IMR-90 (cell line): Measurements from ENCODE around the gene MICAL2. TPM values are rescaled to one million over a fixed set of nuclear protein-coding genes. Genes with fewer than 3 reads are reported as not detected.
A peak's percentile ranks its signal among the peaks of the same experiment; 100 is the strongest.

ENCODE experiments used
- ATAC-seq: fragments of 200-7000 bp; cut with Tn5 transposase; 2 replicates; pipeline ENCODE4 v1.9.1; 2020; ENCODE audit warnings: low read depth, mild to moderate bottlenecking, moderate library complexity
- BruUV-seq: library from RNA; stranded (reverse); fragments of 400-500 nt; replicated peaks from 2 replicates; lab custom pipeline; 2021; lab: Mats Ljungman, UMichigan
- CTCF ChIA-PET: fragments of 300-600 bp; formaldehyde crosslinking; extraction: SDS; loops from one replicate; lab custom pipeline; 2021; ENCODE audit warnings: antibody characterized with exemption; lab: Yijun Ruan, JAX
- POLR2A ChIA-PET: fragments of 300-600 bp; sonication (Branson Sonifier 250); formaldehyde crosslinking; loops from one replicate; lab custom pipeline; 2022; ENCODE audit warnings: antibody characterized with exemption; ENCODE audit not compliant: unreplicated experiment; lab: Charles Lee
- DNase-seq: peaks from one replicate; pipeline ENCODE4 v3.0.0; 2013
- H2AFZ ChIP-seq: replicated peaks from 2 replicates; pipeline ENCODE3; 2013; ENCODE audit warnings: low read length, mild to moderate bottlenecking; ENCODE audit not compliant: poor library complexity
- H2AK5ac ChIP-seq: 2 replicates; pipeline ENCODE4 v1.6.1; 2013; ENCODE audit warnings: low read depth, low read length, inconsistent platforms
- H2AK9ac ChIP-seq: replicated peaks from 2 replicates; pipeline ENCODE3; 2013; ENCODE audit warnings: mild to moderate bottlenecking, low read depth, low read length, moderate library complexity; ENCODE audit not compliant: poor library complexity
- H2BK120ac ChIP-seq: 2 replicates; pipeline ENCODE4 v1.6.1; 2013; ENCODE audit warnings: low read depth, low read length, inconsistent platforms
- H2BK15ac ChIP-seq: 3 replicates; pipeline ENCODE4 v1.6.1; 2013; ENCODE audit warnings: low read depth, low read length, inconsistent platforms
- H2BK20ac ChIP-seq: 2 replicates; pipeline ENCODE4 v1.6.1; 2013; ENCODE audit warnings: low read depth, mild to moderate bottlenecking, inconsistent platforms, low read length, moderate library complexity
- H2BK5ac ChIP-seq: 2 replicates; pipeline ENCODE4 v1.6.1; 2013; ENCODE audit warnings: mild to moderate bottlenecking, low read depth, low read length, inconsistent platforms; ENCODE audit not compliant: poor library complexity, severe bottlenecking
- H3K14ac ChIP-seq: replicated peaks from 2 replicates; pipeline ENCODE4 v1.6.1; 2013; ENCODE audit warnings: low read depth, low read length, inconsistent platforms
- H3K18ac ChIP-seq: 2 replicates; pipeline ENCODE4 v1.6.1; 2013; ENCODE audit warnings: low read depth, low read length, control low read depth
- H3K23ac ChIP-seq: 2 replicates; pipeline ENCODE4 v1.6.1; 2013; ENCODE audit warnings: low read depth, low read length, inconsistent platforms
- H3K27ac ChIP-seq: 2 replicates; pipeline ENCODE4 v1.5.1; 2013; ENCODE audit warnings: mild to moderate bottlenecking, control low read depth, low read length; ENCODE audit not compliant: insufficient read depth
- H3K27me3 ChIP-seq: 2 replicates; pipeline ENCODE4 v1.6.1; 2013; ENCODE audit warnings: low read length; ENCODE audit not compliant: control insufficient read depth, insufficient read depth
- H3K36me3 ChIP-seq: 2 replicates; pipeline ENCODE4 v1.6.1; 2013; ENCODE audit warnings: low read length, mixed read lengths; ENCODE audit not compliant: control insufficient read depth, insufficient read depth
- H3K4ac ChIP-seq: 2 replicates; pipeline ENCODE4 v1.6.1; 2013; ENCODE audit warnings: low read depth, low read length, inconsistent platforms
- H3K4me1 ChIP-seq: 2 replicates; pipeline ENCODE4 v1.6.1; 2013; ENCODE audit warnings: low read length, mixed read lengths; ENCODE audit not compliant: control insufficient read depth, insufficient read depth
- H3K4me2 ChIP-seq: 2 replicates; pipeline ENCODE4 v1.6.1; 2013; ENCODE audit warnings: low read depth, mild to moderate bottlenecking, control low read depth, low read length, moderate library complexity
- H3K4me3 ChIP-seq: 2 replicates; pipeline ENCODE4 v1.5.1; 2013; ENCODE audit warnings: low read depth, mild to moderate bottlenecking, control low read depth, low read length, moderate library complexity; ENCODE audit not compliant: insufficient read depth
- H3K56ac ChIP-seq: 2 replicates; pipeline ENCODE4 v1.6.1; 2013; ENCODE audit warnings: low read length, inconsistent platforms; ENCODE audit not compliant: insufficient read depth; ENCODE audit errors: extremely low read depth
- H3K79me1 ChIP-seq, 2 experiments: 2 replicates each; pipeline ENCODE4 v1.6.1; 2013; ENCODE audit warnings: low read length in 2 of 2, inconsistent platforms in 1 of 2, low read depth in 1 of 2
- H3K9ac ChIP-seq: 2 replicates; pipeline ENCODE4 v1.6.1; 2013; ENCODE audit warnings: low read depth, low read length, control low read depth
- H3K9me1 ChIP-seq: 2 replicates; pipeline ENCODE4 v1.6.1; 2013; ENCODE audit warnings: low read length, inconsistent platforms; ENCODE audit not compliant: insufficient read depth
- H3K9me3 ChIP-seq: 2 replicates; pipeline ENCODE4 v1.6.1; 2013; ENCODE audit warnings: low read length; ENCODE audit not compliant: control insufficient read depth, insufficient read depth
- H4K20me1 ChIP-seq: 2 replicates; pipeline ENCODE4 v1.6.1; 2013; ENCODE audit warnings: low read length, inconsistent platforms; ENCODE audit not compliant: insufficient read depth
- H4K5ac ChIP-seq: 2 replicates; pipeline ENCODE4 v1.6.1; 2013; ENCODE audit warnings: mild to moderate bottlenecking, low read depth, low read length, control low read depth
- H4K8ac ChIP-seq, 2 experiments: 2 replicates each; pipeline ENCODE4 v1.6.1; 2013; ENCODE audit warnings: low read depth in 2 of 2, low read length in 2 of 2, control low read depth in 1 of 2, inconsistent platforms in 1 of 2
- H4K91ac ChIP-seq: 2 replicates; pipeline ENCODE4 v1.6.1; 2013; ENCODE audit warnings: low read depth, low read length, inconsistent platforms; ENCODE audit not compliant: insufficient read depth
- CHD1 ChIP-seq: IDR thresholded peaks from 2 replicates; pipeline ENCODE4 v1.6.1; 2012; ENCODE audit warnings: low read depth, low read length, improper control_type of control experiment
- WGBS, 2 experiments: methylation state at CpG; one replicate each; pipeline versions ENCODE4 v1.1.5 to v1.1.7; 2013; ENCODE audit warnings: missing lambda C conversion rate in 2 of 2; ENCODE audit not compliant: insufficient read length in 1 of 2; ENCODE audit errors: extremely low coverage in 2 of 2; 5-methylcytosine and 5-hydroxymethylcytosine counted together
- dilution Hi-C: fragments of 300-500 bp; cut with HindIII; formaldehyde crosslinking; loops from one replicate; pipeline ENCODE4 v1.14.3; 2018; ENCODE audit warnings: low sequenced_read_pairs; ENCODE audit not compliant: unreplicated experiment
- in situ Hi-C: fragments of 300-500 bp; cut with MboI; formaldehyde crosslinking; loops from 3 replicates; pipeline ENCODE4 v1.14.3; 2019; ENCODE audit warnings: low sequenced_read_pairs, inconsistent platforms, mixed read lengths
- intact Hi-C: fragments of 100-400 bp; cut with micrococcal nuclease; formaldehyde crosslinking; loops from 2 replicates; pipeline ENCODE4 v1.10.0; 2022
- polyA plus RNA-seq, 3 experiments: library from polyadenylated mRNA; depleted of rRNA; stranded (reverse); fragments of >200 nt; gene quantifications; 2 replicates each; pipeline ENCODE4 v1.2.3, GENCODE V29; 2012; ENCODE audit warnings: low replicate concordance in 1 of 3
- total RNA-seq: library from RNA; depleted of rRNA; stranded (reverse); fragments of >200 nt; gene quantifications from 2 replicates; pipeline ENCODE4 v1.2.3, GENCODE V29; 2012
- TF ChIP-seq, protein P1 (sequence below): fragments of 150-350 bp; IDR thresholded peaks from 2 replicates; pipeline ENCODE4 v1.6.1; 2017; ENCODE audit warnings: mild to moderate bottlenecking, antibody characterized with exemption, low read length, low read depth

MICAL2 gene
- total and polyA plus RNA-seq, 2 of the 4 experiments (the other 2 are of a cell fraction): 170 to 336 TPM

DNA sequence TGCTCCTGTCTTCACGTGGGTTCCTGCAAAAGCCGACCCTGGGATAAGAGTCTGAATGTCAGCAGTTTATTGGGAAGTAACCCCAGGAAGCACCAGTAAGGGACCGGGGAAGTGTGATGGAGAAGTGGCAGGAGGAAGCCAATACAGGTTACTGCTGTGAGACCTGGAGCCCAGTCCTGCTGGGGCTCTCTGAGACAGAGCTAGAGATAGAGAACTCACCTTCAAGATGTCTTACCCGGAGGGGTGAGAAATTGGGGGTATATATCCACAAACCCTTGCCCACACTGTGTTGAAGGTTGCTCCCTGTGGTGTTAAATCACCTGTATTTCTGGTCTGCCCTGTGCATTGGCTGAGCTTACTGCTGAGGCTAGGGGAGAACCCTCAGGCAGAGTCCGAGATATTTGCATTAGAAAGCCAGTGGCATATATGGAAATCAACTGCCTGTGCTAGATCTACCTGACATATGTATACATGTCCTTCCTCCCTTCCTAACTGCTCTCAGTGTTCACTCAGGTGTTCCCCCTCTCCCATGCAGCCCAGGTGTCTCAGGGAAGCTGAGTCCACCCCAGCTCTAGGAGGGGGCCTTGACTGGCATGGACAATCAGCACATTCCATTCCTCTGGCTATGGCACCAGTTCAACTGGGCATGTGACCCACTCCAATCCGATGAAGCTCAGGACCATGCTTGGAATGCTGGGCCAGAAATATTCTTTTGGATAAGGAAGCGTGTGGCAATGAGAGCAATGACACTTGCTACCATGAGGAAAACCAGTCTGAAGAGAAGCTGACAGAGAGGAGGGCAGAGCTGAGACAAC lies 6.8 kb upstream of the MICAL2 start:
- Histone ChIP-seq H4K8ac (no peak overlapping the region), H3K27me3 (no peaks in the 10 kb centered on the region), H3K23ac (0 out of 2 replicates have a peak overlapping the region, but pooled peaks have one; percentile 45), H3K4me3 (no peak overlapping the region), H3K79me1 (no peaks in the 10 kb centered on the region), H2BK15ac (no peak overlapping the region), H3K4me2 (no peak overlapping the region), H3K27ac (no peak overlapping the region), H4K5ac (no peak overlapping the region), H3K9me3 (no peaks in the 10 kb centered on the region), H3K18ac (no peak overlapping the region), H2BK20ac (peak overlapping the region; percentile 20; the same call in 1 of the 2 replicates), H3K14ac (peak overlapping the region; percentile 41; the same call in 1 of the 2 replicates), H2BK5ac (no peak overlapping the region), H2BK120ac (0 out of 2 replicates have a peak overlapping the region, but pooled peaks have one; percentile 36), H2AK5ac (peak overlapping the region; percentile 64; the same call in 1 of the 2 replicates), H2AFZ (no peak overlapping the region), H3K9ac (no peak overlapping the region), H3K9me1 (peaks cover 7% of the 10 kb centered on the region; the same call in 1 of the 2 replicates), H4K20me1 (no peaks in the 10 kb centered on the region), H3K4ac (0 out of 2 replicates have a peak overlapping the region, but pooled peaks have one; percentile 13), H3K56ac (no peak overlapping the region), H3K4me1 (peaks cover 6% of the 10 kb centered on the region), H4K91ac (no peak overlapping the region), H2AK9ac (peak overlapping the region; percentile 42), H3K36me3 (no peaks in the 10 kb centered on the region)
- 88% methylated on average over 1 of the region's 7 CpGs; no CpG with 5 or more reads in 1 of the 2 experiments for WGBS, 2 experiments
- ATAC-seq (no peak), DNase-seq (no peak)
- dilution Hi-C loops (no loop called here), intact Hi-C loops (no loop called here), in situ Hi-C loops (no loop called here)
- POLR2A ChIA-PET: no interaction called here
- TF ChIP-seq, protein P1, sequence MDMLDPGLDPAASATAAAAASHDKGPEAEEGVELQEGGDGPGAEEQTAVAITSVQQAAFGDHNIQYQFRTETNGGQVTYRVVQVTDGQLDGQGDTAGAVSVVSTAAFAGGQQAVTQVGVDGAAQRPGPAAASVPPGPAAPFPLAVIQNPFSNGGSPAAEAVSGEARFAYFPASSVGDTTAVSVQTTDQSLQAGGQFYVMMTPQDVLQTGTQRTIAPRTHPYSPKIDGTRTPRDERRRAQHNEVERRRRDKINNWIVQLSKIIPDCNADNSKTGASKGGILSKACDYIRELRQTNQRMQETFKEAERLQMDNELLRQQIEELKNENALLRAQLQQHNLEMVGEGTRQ: peak; percentile 59; the same call in 1 of the 2 replicates
- TF ChIP-seq CHD1: no peak
- CTCF ChIA-PET: no interaction called here
- BruUV-seq: no TSS peak
